NCI-H187 treated with DMSO at 0.1 percent for 48 hours (cell line): ENCODE measurements around the gene SPINK6.

ENCODE experiments used
- DNase-seq: peaks from one replicate; lab custom pipeline; 2025; lab: John Stamatoyannopoulos, UW

SPINK6 gene, protein sequence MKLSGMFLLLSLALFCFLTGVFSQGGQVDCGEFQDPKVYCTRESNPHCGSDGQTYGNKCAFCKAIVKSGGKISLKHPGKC

GRCh38 chr5:148202531-148203203, at the start of gene SPINK6:
Gene SPINK6, plus strand, starts transcription at chr5:148203042. Its CDS starts 55 bp downstream, at chr5:148203097.
- no peak for DNase-seq

GRCh38 chr5:148156609-148157008, 46.2 kb upstream of the SPINK6 start:
- no peak for DNase-seq

DNA sequence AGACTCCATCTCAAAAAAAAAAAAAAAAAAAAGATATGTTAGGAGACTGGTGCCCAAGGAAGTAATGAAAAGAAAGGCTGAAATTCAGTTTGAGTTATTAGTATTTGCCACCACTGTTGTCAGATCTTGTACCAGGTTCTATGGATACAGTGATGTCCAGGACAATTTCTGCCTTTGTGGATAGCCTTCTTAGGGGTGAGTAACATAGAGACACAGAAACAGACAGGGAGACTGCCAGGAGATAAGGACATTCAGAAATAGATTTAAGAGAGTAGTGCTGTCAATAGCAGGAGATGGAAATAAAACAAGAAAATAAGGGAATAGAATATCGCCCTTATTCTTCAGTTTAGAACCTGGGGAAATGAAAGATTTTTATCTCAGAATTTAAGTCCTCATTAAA, 40.8 kb upstream of the SPINK6 start:
- DNase-seq: no peak

DNA sequence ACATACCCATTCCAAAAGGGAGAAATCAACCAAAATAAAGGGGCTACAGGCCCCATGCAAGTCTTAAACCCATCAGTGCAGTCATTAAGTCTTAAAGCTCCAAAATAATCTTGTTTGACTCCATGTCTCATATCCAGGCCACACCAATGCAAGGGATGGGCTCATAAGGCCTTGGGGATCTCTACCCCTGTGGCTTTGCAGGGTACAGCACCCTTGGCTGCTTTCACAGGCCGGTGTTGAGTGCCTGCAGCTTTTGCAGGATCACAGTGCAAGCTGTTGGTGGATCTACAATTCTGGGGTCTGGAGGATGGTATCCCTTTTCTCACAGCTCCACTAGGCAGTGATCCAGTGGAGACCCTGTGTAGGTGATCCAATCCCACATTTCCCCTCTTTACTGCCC, 39.5 kb upstream of the SPINK6 start:
- DNase-seq: no peak

GRCh38 chr5:148166550-148167283, 36.1 kb upstream of the SPINK6 start:
- DNase-seq: no peak

DNA sequence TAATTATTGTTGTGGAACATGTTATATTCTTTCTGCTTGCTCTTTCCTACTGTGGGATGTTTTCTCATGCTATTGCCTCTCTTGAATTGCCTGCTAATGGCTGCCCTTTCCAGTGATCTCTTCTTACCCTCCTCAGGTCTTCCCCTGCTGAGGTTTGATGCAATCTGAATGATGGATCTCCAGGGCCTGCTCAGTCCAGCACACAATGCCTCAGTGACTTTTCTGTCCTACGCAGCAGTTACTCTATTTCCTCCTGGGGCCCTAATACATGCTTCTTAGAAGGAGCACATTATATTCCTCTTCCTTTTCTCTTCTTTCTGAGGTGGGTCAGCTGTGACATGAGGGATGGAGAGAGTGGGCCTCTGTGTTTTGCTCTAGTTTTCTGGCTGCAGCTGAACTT, 34.6 kb upstream of the SPINK6 start, which contains the start of gene SPINK14:
Gene SPINK14, plus strand, starts transcription at position 301 of the 400 bp plus-strand sequence. CDS start 1,187 bp downstream, outside the sequence.
- DNase-seq: no peak

DNA sequence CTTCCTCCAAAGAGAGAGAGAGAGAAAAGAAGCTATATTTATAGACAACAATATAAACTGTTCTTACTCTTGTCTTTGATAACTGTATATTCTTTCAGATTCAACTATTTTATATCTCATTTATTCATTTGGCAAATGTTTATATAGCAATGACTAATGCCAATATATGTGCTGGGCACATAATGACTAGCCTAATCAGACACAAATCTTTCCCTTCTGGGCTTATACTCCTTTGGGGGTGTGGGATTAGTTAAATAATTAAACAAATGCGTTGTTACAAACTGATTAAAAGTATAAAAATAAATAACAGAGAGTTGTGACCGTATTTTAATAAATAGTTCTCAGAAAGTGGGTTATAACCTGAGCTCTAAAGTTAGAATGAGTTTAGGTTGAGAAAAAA, 30.5 kb upstream of the SPINK6 start:
- DNase-seq: no peak

- DNase-seq: no peak
These were observed 26.4 kb upstream of the SPINK6 start for GRCh38 chr5:148176480-148176879.

DNA sequence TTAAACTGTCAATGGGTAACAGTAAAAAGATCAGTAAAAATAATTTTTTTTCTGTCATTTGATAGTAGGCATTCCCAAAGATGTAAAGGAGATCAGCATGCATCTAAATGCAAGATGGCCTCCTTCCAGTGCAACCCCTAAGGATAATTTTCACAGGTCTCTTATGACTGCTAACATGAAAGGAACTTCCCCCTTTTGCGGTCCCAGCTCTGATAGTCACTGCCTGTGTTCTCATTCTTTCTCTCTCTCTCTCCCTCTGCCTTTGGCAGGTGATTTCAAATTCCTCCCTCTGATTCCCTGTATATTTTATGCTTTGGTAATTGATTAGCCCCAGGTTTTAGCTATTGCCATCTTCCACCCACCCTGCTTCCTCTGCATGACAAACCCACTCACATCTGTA, 25.6 kb upstream of the SPINK6 start:
- DNase-seq: no peak

DNA sequence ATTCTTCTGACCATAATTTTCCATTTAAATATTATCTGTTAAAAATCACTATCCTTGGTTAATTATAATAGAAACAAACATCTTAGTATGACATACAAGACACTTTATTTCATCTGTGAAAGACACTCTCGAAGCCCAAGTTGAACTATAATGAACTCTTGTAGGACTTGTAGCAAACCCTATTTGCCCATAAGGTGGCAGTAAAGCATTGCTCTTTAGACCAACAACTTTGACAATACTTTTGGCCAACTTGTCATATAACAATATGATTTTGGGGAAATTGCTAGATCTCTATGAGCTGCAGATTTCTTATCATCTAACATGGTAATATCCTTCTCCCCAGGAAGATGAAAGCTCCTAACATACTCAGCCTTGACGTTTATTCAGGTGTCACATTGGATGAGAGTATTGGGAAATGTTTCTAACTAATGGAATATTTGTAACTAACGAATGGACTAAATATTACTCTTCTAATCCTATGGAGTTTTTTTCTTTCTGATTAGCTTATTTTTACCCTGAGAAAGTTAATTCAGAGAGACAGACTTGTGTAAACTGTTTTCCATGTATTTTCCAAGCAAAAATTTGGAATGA, 23.5 kb upstream of the SPINK6 start:
- no peak for DNase-seq

DNA sequence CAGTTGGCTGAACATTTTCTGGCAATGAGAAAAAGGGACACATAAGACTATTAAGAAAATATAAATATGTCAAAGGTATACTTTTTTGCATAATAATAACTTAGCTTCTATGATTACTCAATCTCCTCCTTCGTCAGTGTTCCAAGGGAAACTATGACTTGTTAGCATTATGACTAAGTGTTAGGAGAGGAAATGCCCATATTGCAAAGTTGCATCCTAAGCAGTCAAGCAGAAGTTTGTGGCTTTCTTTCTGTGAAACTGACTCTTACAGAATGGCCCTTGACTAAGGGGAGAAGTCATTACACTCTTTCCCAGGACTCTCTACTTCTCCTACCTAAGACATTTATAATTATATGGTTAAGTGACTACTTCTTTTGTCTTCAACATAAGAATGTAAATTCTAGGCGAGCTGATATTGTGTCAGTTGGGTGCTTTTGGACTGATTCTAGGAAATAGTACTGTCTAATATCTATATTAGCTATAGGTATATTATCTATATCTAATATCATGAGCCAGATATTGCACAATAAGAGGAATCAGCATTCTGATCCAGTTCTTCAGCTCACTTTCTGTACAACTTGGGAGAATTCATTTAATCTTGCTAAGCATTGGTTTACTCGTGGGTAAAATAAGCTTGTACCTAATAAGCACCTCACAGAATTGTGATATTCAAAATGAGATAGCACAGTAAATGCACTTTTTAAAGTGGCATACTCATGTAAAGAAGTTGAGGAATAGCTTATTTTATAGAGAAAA, 16.4 kb upstream of the SPINK6 start:
- DNase-seq: no peak

GRCh38 chr5:148191010-148191409, 11.8 kb upstream of the SPINK6 start:
- no peak for DNase-seq

DNA sequence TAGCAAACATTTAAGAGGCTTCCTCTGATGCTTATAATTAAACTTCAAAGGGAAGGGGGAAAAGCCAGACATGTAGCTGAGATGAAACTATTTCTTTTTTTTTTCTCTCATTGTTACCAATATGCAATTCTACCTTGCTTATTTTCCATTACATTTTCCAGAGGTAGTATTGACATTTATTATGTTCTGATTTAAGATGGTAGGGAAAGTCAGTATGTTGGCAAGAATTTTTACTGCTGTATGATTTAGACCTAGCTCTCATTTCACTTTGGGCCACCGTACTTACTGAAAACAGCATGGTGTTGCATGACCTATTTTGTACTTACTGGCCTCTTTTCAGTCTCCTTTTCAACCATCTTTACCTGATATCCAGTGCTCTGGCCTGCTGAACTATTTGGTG, 9.6 kb upstream of the SPINK6 start:
- DNase-seq: no peak

DNA sequence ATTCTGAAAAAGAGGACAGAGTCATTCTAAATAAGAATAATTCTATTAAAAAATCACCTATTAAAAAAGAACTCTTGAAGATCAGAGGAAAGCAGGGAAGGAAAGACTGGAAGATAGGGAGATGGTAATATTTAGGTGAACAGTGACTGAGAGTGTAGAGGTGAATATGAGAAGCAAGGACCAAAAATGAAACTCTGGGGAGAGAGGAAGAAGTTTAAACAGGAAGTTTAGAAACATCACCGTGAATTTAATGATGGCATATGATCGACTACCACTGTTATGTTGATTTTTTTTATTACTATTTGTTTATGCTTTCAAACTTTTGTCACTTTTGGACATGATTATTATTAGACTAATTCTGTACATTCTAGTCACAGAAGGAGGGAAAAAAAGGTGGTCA, 1.7 kb upstream of the SPINK6 start:
- no peak for DNase-seq

- no peak for DNase-seq
These were observed 2.4 kb downstream of the SPINK6 start for GRCh38 chr5:148205044-148205806.

- no peak for DNase-seq
These were observed 3.0 kb downstream of the SPINK6 start for GRCh38 chr5:148205865-148206264.

DNA sequence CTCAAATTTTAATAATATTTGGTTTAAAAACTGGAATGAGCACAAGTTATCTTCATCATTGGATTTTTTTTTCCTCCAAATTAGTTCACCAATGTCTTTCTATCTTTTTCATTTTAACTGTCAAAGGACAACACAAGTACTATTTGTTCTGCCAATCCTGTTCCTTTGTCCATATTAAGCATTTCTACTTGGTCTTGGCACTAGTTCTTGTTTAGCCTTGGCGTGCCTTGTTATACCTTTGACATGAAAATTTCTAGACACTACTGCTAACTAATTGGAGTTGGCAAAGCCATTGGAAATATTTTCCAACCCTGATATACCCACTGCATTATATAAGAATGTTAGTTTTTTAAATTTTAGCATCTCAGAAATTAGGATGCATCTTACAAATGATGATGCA, 3.8 kb downstream of the SPINK6 start:
- no peak for DNase-seq

DNA sequence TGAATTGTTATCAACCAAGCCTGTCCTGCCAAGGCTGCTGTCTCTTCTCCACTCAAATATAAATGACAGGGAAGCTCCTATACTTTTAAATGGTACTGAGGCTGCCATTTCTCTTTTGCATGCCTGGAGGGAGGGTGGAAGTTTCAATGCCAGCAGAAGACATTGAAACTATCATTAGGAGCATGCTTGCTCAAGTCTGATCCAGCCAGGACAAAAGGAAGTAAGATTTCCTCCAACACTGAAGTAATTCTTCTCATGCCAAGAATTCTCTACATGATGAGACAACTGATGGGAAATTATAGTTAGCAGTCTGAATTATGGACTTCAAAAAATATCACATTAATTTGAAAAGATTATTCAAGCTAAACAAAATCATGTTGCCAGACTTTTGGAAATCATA, 5.4 kb downstream of the SPINK6 start:
- DNase-seq: no peak

GRCh38 chr5:148209151-148209770, 6.4 kb downstream of the SPINK6 start:
- no peak for DNase-seq

- no peak for DNase-seq
These were observed 11.9 kb downstream of the SPINK6 start for GRCh38 chr5:148214665-148215185.

GRCh38 chr5:148221508-148221907, 18.7 kb downstream of the SPINK6 start:
- no peak for DNase-seq
